Measurements from ENCODE around the gene GRM7. TPM values are rescaled to one million over a fixed set of nuclear protein-coding genes. Genes with fewer than 3 reads are reported as not detected.

Gene GRM7
- total and polyA plus RNA-seq, 9 of the 15 experiments (the other 6 are each of a cell fraction or from before 2014, with no cell fraction given): not detected

DNA sequence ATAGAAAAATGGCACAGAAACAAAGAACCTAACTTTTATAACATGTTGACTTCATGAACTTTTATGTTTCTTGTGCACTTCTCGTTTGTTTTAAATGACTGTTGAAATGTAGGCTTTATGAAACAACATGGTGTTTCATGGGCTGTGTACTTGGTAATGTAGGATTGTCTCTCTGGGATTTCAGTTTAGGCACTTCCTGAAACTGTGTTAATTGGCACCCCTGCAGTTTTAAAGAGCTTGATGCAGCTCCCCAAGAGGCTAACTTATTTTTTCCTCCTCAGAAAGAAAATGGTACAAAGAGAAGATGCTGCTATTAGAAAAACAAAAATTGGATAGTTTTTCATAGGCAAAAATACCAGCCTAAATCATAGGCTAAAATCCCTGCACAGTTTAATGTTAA is 239.2 kb downstream of the GRM7 start:
- no peaks in the 10 kb centered on the region for H3K4me1 ChIP-seq (replicated peaks in 1 of 2; ENCODE audit: control insufficient read depth in 2 of 2, insufficient read depth in 2 of 2, low read length in 2 of 2)
- no peak overlapping the region for H2AFZ ChIP-seq (ENCODE audit: low read depth, low read length)
- DNase-seq (ENCODE audit: extremely low read depth in 1 of 4, low spot score in 3 of 4) (no peak), FAIRE-seq (peak; percentile 42), ATAC-seq (no peak)
- no peaks in the 10 kb centered on the region for H4K20me1 ChIP-seq (replicated peaks; ENCODE audit: control insufficient read depth, insufficient read depth, low read length)
- no TSS peak for BruUV-seq (replicated peaks)
- H3K36me3 ChIP-seq (ENCODE audit: control insufficient read depth, insufficient read depth, low read length): no peaks in the 10 kb centered on the region
- in situ Hi-C loops (cut with MboI) (no loop called here), intact Hi-C loops (cut with micrococcal nuclease) (no loop called here)
- no peak overlapping the region for H3K4me3 ChIP-seq
- H3K79me2 ChIP-seq (ENCODE audit: control insufficient read depth, insufficient read depth, low read length): no peaks in the 10 kb centered on the region
- CTCF ChIA-PET (ENCODE audit: low intra/inter-chr PET ratio): no interaction called here
- no peak overlapping the region for H3K27ac ChIP-seq (ENCODE audit: extremely low read depth, low read depth, low read length)
- TF ChIP-seq ZNF133 (CRISPR knock-in tag; IDR thresholded peaks at IDR 0.05): no peak
- TF ChIP-seq PML (IDR thresholded peaks at IDR 0.05; ENCODE audit: low read length): no peak
- no peak overlapping the region for H3K4me2 ChIP-seq (ENCODE audit: insufficient read depth, low read length)
- POLR2A ChIA-PET: no interaction called here
- 0% methylated on average over 1 of the region's 1 CpG for WGBS (ENCODE audit: insufficient coverage, low coverage, missing lambda C conversion rate)
- peaks cover 4% of the 10 kb centered on the region for H3K9me3 ChIP-seq (replicated peaks; ENCODE audit: control insufficient read depth, insufficient read depth, low read depth, low read length)
- no peaks in the 10 kb centered on the region for H3K27me3 ChIP-seq (ENCODE audit: control insufficient read depth in 2 of 2, insufficient read depth in 2 of 2, low read length in 2 of 2)
- no peak overlapping the region for H3K9ac ChIP-seq (ENCODE audit: insufficient read depth in 1 of 2, low read depth in 2 of 2, low read length in 2 of 2)
- no peaks in the 10 kb centered on the region for H3K9me1 ChIP-seq (ENCODE audit: control insufficient read depth, insufficient read depth, low read length)

DNA sequence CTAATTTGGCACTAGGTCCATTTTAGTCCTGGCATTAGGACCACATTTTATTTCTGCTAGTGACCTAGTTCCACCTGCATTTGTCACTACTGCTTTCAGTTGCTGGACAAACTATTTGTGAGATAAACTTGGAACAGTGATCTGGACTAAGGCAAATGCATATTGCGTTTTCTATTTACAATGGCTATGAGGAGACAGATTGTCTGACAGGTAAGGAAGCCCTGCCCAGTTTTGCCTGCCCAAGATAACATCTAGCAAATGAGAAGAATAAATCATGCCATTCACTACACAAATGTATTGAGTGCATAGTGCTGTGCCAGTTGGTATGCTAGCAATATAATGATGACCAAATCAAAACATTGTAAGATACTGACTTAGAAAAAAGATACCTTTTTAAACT is 245.7 kb downstream of the GRM7 start:
- H3K27me3 ChIP-seq (ENCODE audit: control insufficient read depth in 2 of 2, insufficient read depth in 2 of 2, low read length in 2 of 2): no peaks in the 10 kb centered on the region
- ATAC-seq: no peak
- H2AFZ ChIP-seq (ENCODE audit: low read depth, low read length): no peak overlapping the region
- in situ Hi-C loops (cut with MboI) (no loop called here), intact Hi-C loops (cut with micrococcal nuclease) (no loop called here)
- no peak for FAIRE-seq
- H4K20me1 ChIP-seq (replicated peaks; ENCODE audit: control insufficient read depth, insufficient read depth, low read length): no peaks in the 10 kb centered on the region
- ChIA-PET CTCF (ENCODE audit: low intra/inter-chr PET ratio) (no interaction called here), POLR2A (no interaction called here)
- WGBS (ENCODE audit: insufficient coverage, low coverage, missing lambda C conversion rate): 0% methylated on average over 1 of the region's 1 CpG
- H3K27ac ChIP-seq (ENCODE audit: extremely low read depth, low read depth, low read length): no peak overlapping the region
- H3K9me3 ChIP-seq (replicated peaks; ENCODE audit: control insufficient read depth, insufficient read depth, low read depth, low read length): peaks cover 2% of the 10 kb centered on the region; the same call in 1 of the 2 replicates
- BruUV-seq (replicated peaks): no TSS peak
- DNase-seq (ENCODE audit: extremely low read depth in 1 of 4, low spot score in 3 of 4): no peak
- H3K9me1 ChIP-seq (ENCODE audit: control insufficient read depth, insufficient read depth, low read length): no peaks in the 10 kb centered on the region
- H3K4me3 ChIP-seq: no peak overlapping the region
- no peaks in the 10 kb centered on the region for H3K79me2 ChIP-seq (ENCODE audit: control insufficient read depth, insufficient read depth, low read length)
- TF ChIP-seq, protein P1, sequence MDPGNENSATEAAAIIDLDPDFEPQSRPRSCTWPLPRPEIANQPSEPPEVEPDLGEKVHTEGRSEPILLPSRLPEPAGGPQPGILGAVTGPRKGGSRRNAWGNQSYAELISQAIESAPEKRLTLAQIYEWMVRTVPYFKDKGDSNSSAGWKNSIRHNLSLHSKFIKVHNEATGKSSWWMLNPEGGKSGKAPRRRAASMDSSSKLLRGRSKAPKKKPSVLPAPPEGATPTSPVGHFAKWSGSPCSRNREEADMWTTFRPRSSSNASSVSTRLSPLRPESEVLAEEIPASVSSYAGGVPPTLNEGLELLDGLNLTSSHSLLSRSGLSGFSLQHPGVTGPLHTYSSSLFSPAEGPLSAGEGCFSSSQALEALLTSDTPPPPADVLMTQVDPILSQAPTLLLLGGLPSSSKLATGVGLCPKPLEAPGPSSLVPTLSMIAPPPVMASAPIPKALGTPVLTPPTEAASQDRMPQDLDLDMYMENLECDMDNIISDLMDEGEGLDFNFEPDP (CRISPR knock-in tag; IDR thresholded peaks at IDR 0.05): no peak
- TF ChIP-seq TFAM (CRISPR knock-in tag; conservative IDR thresholded peaks at IDR 0.05): no peak
- H3K9ac ChIP-seq (ENCODE audit: insufficient read depth in 1 of 2, low read depth in 2 of 2, low read length in 2 of 2): no peak overlapping the region
- no peak overlapping the region for H3K4me2 ChIP-seq (ENCODE audit: insufficient read depth, low read length)
- H3K4me1 ChIP-seq (replicated peaks in 1 of 2; ENCODE audit: control insufficient read depth in 2 of 2, insufficient read depth in 2 of 2, low read length in 2 of 2): no peaks in the 10 kb centered on the region
- no peaks in the 10 kb centered on the region for H3K36me3 ChIP-seq (ENCODE audit: control insufficient read depth, insufficient read depth, low read length)

All from K562 (cell line).